ENCODE data around the gene CPT1B.
A peak's percentile ranks its signal among the peaks of the same experiment; 100 is the strongest.

The CPT1B gene

GRCh38 chr22:50523806-50524675 is 54.2 kb downstream of the CPT1B start:
- Histone ChIP-seq H4K91ac (ENCODE audit: low read depth, low read length, poor library complexity) (no peak overlapping the region), H3K23ac (ENCODE audit: low read depth, low read length, poor library complexity) (no peak overlapping the region), H4K8ac (ENCODE audit: low read depth, low read length) (no peak overlapping the region), H2BK5ac (ENCODE audit: low read length) (no peak overlapping the region), H2AFZ (ENCODE audit: low read length) (no peak overlapping the region), H3K4me1 (ENCODE audit: control insufficient read depth in 2 of 2, insufficient read depth in 1 of 2, low read depth in 1 of 2, low read length in 2 of 2) (peaks cover 11 to 17% of the 10 kb centered on the region in 2 donors), H2AK5ac (ENCODE audit: low read depth, low read length) (no peak overlapping the region), H3K9me3 (replicated peaks in 1 of 2; ENCODE audit: control insufficient read depth in 2 of 2, insufficient read depth in 1 of 2, low read depth in 1 of 2, low read length in 2 of 2) (peaks cover 2 to 6% of the 10 kb centered on the region in 2 donors), H3K27me3 (ENCODE audit: control insufficient read depth in 3 of 3, insufficient read depth in 3 of 3, low read depth in 1 of 3, low read length in 3 of 3) (peaks cover 0 to 5% (median 0%) of the 10 kb centered on the region in 3 experiments), H3K79me1 (ENCODE audit: low read depth, low read length) (peaks cover 12% of the 10 kb centered on the region), H3K9ac (ENCODE audit: low read depth, low read length, poor library complexity) (peak overlapping the region; percentile 74), H3K36me3 (replicated peaks in 1 of 2; ENCODE audit: control insufficient read depth in 2 of 2, insufficient read depth in 2 of 2, low read length in 2 of 2) (peaks cover 40 to 51% of the 10 kb centered on the region in 2 donors), H2BK12ac (ENCODE audit: low read length) (no peak overlapping the region), H3K4me3 (ENCODE audit: low read length in 2 of 2) (peak overlapping the region; percentile 38 to 84), H3K14ac (ENCODE audit: low read length) (no peak overlapping the region), H2BK15ac (ENCODE audit: low read length) (no peak overlapping the region), H3K4ac (ENCODE audit: low read length) (no peak overlapping the region), H2BK120ac (ENCODE audit: low read depth, low read length) (no peak overlapping the region), H3K18ac (ENCODE audit: low read length) (no peak overlapping the region), H3K4me2 (ENCODE audit: insufficient read depth, low read length, poor library complexity, severe bottlenecking) (no peak overlapping the region), H3K27ac (replicated peaks; ENCODE audit: low read length) (no peak overlapping the region)
- DNase-seq (ENCODE audit: low spot score) = no peak
- no CpG with 5 or more reads among the region's 25 CpGs for WGBS, 2 donors (ENCODE audit: extremely low coverage in 2 of 2, insufficient read length in 2 of 2, insufficient replicate concordance in 1 of 2)

GRCh38 chr22:50523458-50523805 is 54.8 kb downstream of the CPT1B start:
- H2AFZ ChIP-seq (ENCODE audit: low read length) = no peak overlapping the region
- H3K36me3 ChIP-seq (replicated peaks in 1 of 2; ENCODE audit: control insufficient read depth in 2 of 2, insufficient read depth in 2 of 2, low read length in 2 of 2) = peaks cover 44 to 58% of the 10 kb centered on the region in 2 donors
- peaks cover 12% of the 10 kb centered on the region for H3K79me1 ChIP-seq (ENCODE audit: low read depth, low read length)
- peaks cover 0 to under 1% (median 0%) of the 10 kb centered on the region in 3 experiments for H3K27me3 ChIP-seq (ENCODE audit: control insufficient read depth in 3 of 3, insufficient read depth in 3 of 3, low read depth in 1 of 3, low read length in 3 of 3)
- DNase-seq (ENCODE audit: low spot score) = no peak
- no peak overlapping the region for H3K18ac ChIP-seq (ENCODE audit: low read length)
- no peak overlapping the region for H3K4me3 ChIP-seq (ENCODE audit: low read length in 2 of 2)
- H3K14ac ChIP-seq (ENCODE audit: low read length) = no peak overlapping the region
- no peak overlapping the region for H3K9ac ChIP-seq (ENCODE audit: low read depth, low read length, poor library complexity)
- no peak overlapping the region for H2BK12ac ChIP-seq (ENCODE audit: low read length)
- no peak overlapping the region for H3K4me2 ChIP-seq (ENCODE audit: insufficient read depth, low read length, poor library complexity, severe bottlenecking)
- no peak overlapping the region for H2BK15ac ChIP-seq (ENCODE audit: low read length)
- no peak overlapping the region for H3K4ac ChIP-seq (ENCODE audit: low read length)
- H4K91ac ChIP-seq (ENCODE audit: low read depth, low read length, poor library complexity) = no peak overlapping the region
- WGBS, 2 donors (ENCODE audit: extremely low coverage in 2 of 2, insufficient read length in 2 of 2, insufficient replicate concordance in 1 of 2) = no CpG with 5 or more reads among the region's 16 CpGs
- no peak overlapping the region for H4K8ac ChIP-seq (ENCODE audit: low read depth, low read length)
- H2BK120ac ChIP-seq (ENCODE audit: low read depth, low read length) = no peak overlapping the region
- peaks cover under 1 to 3% of the 10 kb centered on the region in 2 donors for H3K9me3 ChIP-seq (replicated peaks in 1 of 2; ENCODE audit: control insufficient read depth in 2 of 2, insufficient read depth in 1 of 2, low read depth in 1 of 2, low read length in 2 of 2)
- peak overlapping the region; percentile 55 for H3K23ac ChIP-seq (ENCODE audit: low read depth, low read length, poor library complexity)
- H3K27ac ChIP-seq (replicated peaks; ENCODE audit: low read length) = no peak overlapping the region
- H3K4me1 ChIP-seq (ENCODE audit: control insufficient read depth in 2 of 2, insufficient read depth in 1 of 2, low read depth in 1 of 2, low read length in 2 of 2) = peaks cover 11 to 17% of the 10 kb centered on the region in 2 donors
- no peak overlapping the region for H2BK5ac ChIP-seq (ENCODE audit: low read length)
- H2AK5ac ChIP-seq (ENCODE audit: low read depth, low read length) = no peak overlapping the region

GRCh38 chr22:50522806-50523438 is 55.3 kb downstream of the CPT1B start:
- DNase-seq (ENCODE audit: low spot score) = no peak
- H3K4me2 ChIP-seq (ENCODE audit: insufficient read depth, low read length, poor library complexity, severe bottlenecking) = no peak overlapping the region
- H4K91ac ChIP-seq (ENCODE audit: low read depth, low read length, poor library complexity) = no peak overlapping the region
- H3K4ac ChIP-seq (ENCODE audit: low read length) = no peak overlapping the region
- no peak overlapping the region for H3K4me3 ChIP-seq (ENCODE audit: low read length in 2 of 2)
- H3K9ac ChIP-seq (ENCODE audit: low read depth, low read length, poor library complexity) = no peak overlapping the region
- H3K27ac ChIP-seq (replicated peaks; ENCODE audit: low read length) = no peak overlapping the region
- H3K14ac ChIP-seq (ENCODE audit: low read length) = no peak overlapping the region
- H3K79me1 ChIP-seq (ENCODE audit: low read depth, low read length) = peaks cover 12% of the 10 kb centered on the region
- H3K36me3 ChIP-seq (replicated peaks in 1 of 2; ENCODE audit: control insufficient read depth in 2 of 2, insufficient read depth in 2 of 2, low read length in 2 of 2) = peaks cover 49 to 63% of the 10 kb centered on the region in 2 donors
- peak overlapping the region; percentile 55 for H3K23ac ChIP-seq (ENCODE audit: low read depth, low read length, poor library complexity)
- peak overlapping the region; percentile 39 for H2BK5ac ChIP-seq (ENCODE audit: low read length)
- no CpG with 5 or more reads among the region's 22 CpGs for WGBS, 2 donors (ENCODE audit: extremely low coverage in 2 of 2, insufficient read length in 2 of 2, insufficient replicate concordance in 1 of 2)
- H2BK15ac ChIP-seq (ENCODE audit: low read length) = no peak overlapping the region
- H4K8ac ChIP-seq (ENCODE audit: low read depth, low read length) = peak overlapping the region; percentile 48
- H3K4me1 ChIP-seq (ENCODE audit: control insufficient read depth in 2 of 2, insufficient read depth in 1 of 2, low read depth in 1 of 2, low read length in 2 of 2) = peaks cover 11 to 17% of the 10 kb centered on the region in 2 donors
- H2BK120ac ChIP-seq (ENCODE audit: low read depth, low read length) = no peak overlapping the region
- H3K9me3 ChIP-seq (replicated peaks in 1 of 2; ENCODE audit: control insufficient read depth in 2 of 2, insufficient read depth in 1 of 2, low read depth in 1 of 2, low read length in 2 of 2) = no peaks in the 10 kb centered on the region
- H3K18ac ChIP-seq (ENCODE audit: low read length) = no peak overlapping the region
- H2AK5ac ChIP-seq (ENCODE audit: low read depth, low read length) = no peak overlapping the region
- no peaks in the 10 kb centered on the region for H3K27me3 ChIP-seq (ENCODE audit: control insufficient read depth in 3 of 3, insufficient read depth in 3 of 3, low read depth in 1 of 3, low read length in 3 of 3)
- no peak overlapping the region for H2AFZ ChIP-seq (ENCODE audit: low read length)
- H2BK12ac ChIP-seq (ENCODE audit: low read length) = no peak overlapping the region

DNA sequence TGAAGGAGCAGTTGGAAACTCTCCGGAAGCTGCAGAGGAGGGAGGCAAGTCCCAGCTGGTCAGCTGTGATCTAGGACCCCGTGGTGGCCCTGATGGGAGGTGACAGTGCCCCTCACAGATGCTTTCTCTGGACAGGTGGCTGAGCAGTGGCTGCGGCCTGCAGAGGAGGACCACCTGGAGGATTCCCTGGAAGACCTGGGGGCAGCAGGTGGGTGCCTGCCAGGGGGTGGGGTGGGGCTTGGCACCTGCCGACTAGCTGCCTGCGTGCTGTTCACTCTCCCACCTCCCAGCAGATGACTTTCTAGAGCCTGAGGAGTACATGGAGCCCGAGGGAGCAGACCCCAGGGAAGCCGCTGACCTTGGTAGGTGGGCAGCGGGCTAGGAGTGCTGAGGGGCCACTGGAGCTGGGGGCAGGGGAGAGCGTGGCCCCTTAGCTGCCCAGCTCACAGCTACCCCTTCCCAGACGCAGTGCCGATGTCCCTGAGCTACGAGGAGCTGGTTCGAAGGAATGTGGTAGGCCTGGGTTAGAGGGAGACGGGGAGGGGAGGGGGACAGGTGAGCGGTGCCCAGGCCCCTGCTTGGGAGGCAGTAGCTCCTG is 55.9 kb downstream of the CPT1B start:
- Histone ChIP-seq H2BK15ac (ENCODE audit: low read length) (no peak overlapping the region), H3K36me3 (replicated peaks in 1 of 2; ENCODE audit: control insufficient read depth in 2 of 2, insufficient read depth in 2 of 2, low read length in 2 of 2) (peaks cover 55 to 69% of the 10 kb centered on the region in 2 donors), H3K27me3 (ENCODE audit: control insufficient read depth in 3 of 3, insufficient read depth in 3 of 3, low read depth in 1 of 3, low read length in 3 of 3) (no peaks in the 10 kb centered on the region), H3K23ac (ENCODE audit: low read depth, low read length, poor library complexity) (no peak overlapping the region), H3K18ac (ENCODE audit: low read length) (no peak overlapping the region), H2BK12ac (ENCODE audit: low read length) (no peak overlapping the region), H3K14ac (ENCODE audit: low read length) (no peak overlapping the region), H2BK5ac (ENCODE audit: low read length) (peak overlapping the region; percentile 39), H3K9ac (ENCODE audit: low read depth, low read length, poor library complexity) (no peak overlapping the region), H3K9me3 (replicated peaks in 1 of 2; ENCODE audit: control insufficient read depth in 2 of 2, insufficient read depth in 1 of 2, low read depth in 1 of 2, low read length in 2 of 2) (no peaks in the 10 kb centered on the region), H2AK5ac (ENCODE audit: low read depth, low read length) (no peak overlapping the region), H4K91ac (ENCODE audit: low read depth, low read length, poor library complexity) (no peak overlapping the region), H3K79me1 (ENCODE audit: low read depth, low read length) (peaks cover 13% of the 10 kb centered on the region), H2BK120ac (ENCODE audit: low read depth, low read length) (no peak overlapping the region), H3K27ac (replicated peaks; ENCODE audit: low read length) (no peak overlapping the region), H4K8ac (ENCODE audit: low read depth, low read length) (no peak overlapping the region), H3K4me1 (ENCODE audit: control insufficient read depth in 2 of 2, insufficient read depth in 1 of 2, low read depth in 1 of 2, low read length in 2 of 2) (peaks cover 11 to 16% of the 10 kb centered on the region in 2 donors), H3K4me3 (ENCODE audit: low read length in 2 of 2) (no peak overlapping the region), H3K4me2 (ENCODE audit: insufficient read depth, low read length, poor library complexity, severe bottlenecking) (no peak overlapping the region), H3K4ac (ENCODE audit: low read length) (no peak overlapping the region), H2AFZ (ENCODE audit: low read length) (no peak overlapping the region)
- DNase-seq (ENCODE audit: low spot score) = no peak
- WGBS, 2 donors (ENCODE audit: extremely low coverage in 2 of 2, insufficient read length in 2 of 2, insufficient replicate concordance in 1 of 2) = no CpG with 5 or more reads among the region's 15 CpGs
